ENCODE data around the gene SLC37A1. TPM values are rescaled to one million over a fixed set of nuclear protein-coding genes. Genes with fewer than 3 reads are reported as not detected.
A peak's percentile ranks its signal among the peaks of the same experiment; 100 is the strongest.
"Not testable (repeated sequence)": the region's sequence is repeated elsewhere in the genome, so short reads cannot be mapped to it uniquely, and the experiment has no call there.

Gene SLC37A1
- total RNA-seq, 1 experiment from 2014 or later: 4.3 TPM

DNA sequence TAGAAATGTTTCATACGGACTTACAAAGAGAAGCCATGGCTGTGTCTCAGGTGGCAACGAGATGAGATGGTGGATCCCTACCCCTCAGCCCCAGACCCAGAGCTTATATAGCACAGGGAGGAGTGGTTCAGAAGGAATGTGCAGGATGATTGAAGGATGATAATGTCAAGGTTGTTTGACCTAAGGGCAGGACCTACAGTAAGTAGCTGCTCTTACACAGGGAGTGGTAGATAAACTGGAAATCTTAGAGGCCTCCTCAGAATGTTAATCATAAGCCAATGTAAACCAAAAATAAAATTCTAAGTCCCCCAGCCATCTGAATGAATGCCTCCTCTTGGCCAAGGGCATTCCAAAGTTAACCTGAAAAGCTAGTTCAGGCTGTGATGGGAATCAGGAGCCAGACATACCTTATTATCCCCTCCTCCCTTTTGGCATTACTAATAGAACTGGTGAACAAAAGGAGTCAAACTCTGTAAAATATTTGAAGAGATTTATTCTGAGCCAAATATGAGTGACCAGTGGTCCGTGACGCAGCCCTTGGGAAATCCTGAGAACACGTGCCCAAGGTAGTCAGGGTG, 94.0 kb downstream of the SLC37A1 start:
- in situ Hi-C loops (cut with HindIII; ENCODE audit: low pct_unique_long_range_greater_than_20kb, low sequenced_read_pairs): no loop called here
- no peak for DNase-seq (ENCODE audit: low read depth, low spot score)

DNA sequence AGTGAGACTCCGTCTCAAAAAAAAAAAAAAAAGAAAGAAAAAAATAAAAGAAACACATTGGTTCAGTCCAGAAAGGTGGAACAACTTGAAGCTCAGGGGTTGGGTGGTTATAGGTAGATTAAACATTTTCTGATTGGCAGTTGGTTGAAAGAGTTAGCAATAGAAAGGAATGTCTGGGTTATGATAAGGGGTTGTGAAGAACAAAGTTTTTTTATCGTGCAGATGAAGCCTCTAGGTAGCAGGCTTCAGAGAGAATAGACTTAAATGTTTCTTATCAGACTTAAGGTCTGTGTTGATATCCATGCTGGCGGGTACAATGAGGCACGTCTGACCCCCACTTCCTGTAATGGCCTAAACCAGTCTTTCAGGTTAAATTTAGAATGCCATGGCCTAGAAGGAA, 94.8 kb downstream of the SLC37A1 start:
- DNase-seq (ENCODE audit: low read depth, low spot score): no peak
- in situ Hi-C loops (cut with HindIII; ENCODE audit: low pct_unique_long_range_greater_than_20kb, low sequenced_read_pairs): no loop called here

- in situ Hi-C loops (cut with HindIII; ENCODE audit: low pct_unique_long_range_greater_than_20kb, low sequenced_read_pairs): no loop called here
- DNase-seq (ENCODE audit: low read depth, low spot score): peak; percentile 38
Observed at GRCh38 chr21:42609811-42610210, 96.2 kb downstream of the SLC37A1 start.

DNA sequence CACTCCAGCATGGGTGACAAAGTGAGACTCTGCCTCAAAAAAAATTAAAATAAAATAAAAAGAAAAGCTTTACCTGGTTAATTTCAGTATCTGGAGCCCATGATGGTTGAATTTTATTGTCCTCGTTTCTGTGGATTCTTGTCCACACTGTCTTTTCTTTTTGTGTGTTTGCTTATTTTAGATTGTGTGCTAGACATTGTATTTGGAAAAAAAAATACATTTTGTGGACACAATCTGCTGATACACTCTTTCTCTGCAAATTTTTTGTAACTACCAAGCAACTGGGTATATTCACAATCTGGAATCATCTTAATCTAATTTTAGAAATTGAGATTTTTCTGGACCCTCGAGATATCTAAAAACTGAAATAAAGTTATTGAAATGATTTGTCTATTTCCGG, 98.2 kb downstream of the SLC37A1 start:
- in situ Hi-C loops (cut with HindIII; ENCODE audit: low pct_unique_long_range_greater_than_20kb, low sequenced_read_pairs): no loop called here
- DNase-seq (ENCODE audit: low read depth, low spot score): no peak

GRCh38 chr21:42612390-42612789, 98.7 kb downstream of the SLC37A1 start:
- in situ Hi-C loops (cut with HindIII; ENCODE audit: low pct_unique_long_range_greater_than_20kb, low sequenced_read_pairs): no loop called here
- DNase-seq (ENCODE audit: low read depth, low spot score): no peak

GRCh38 chr21:42613756-42614155, 100.1 kb downstream of the SLC37A1 start:
- in situ Hi-C loops (cut with HindIII; ENCODE audit: low pct_unique_long_range_greater_than_20kb, low sequenced_read_pairs): no loop called here
- DNase-seq (ENCODE audit: low read depth, low spot score): no peak

DNA sequence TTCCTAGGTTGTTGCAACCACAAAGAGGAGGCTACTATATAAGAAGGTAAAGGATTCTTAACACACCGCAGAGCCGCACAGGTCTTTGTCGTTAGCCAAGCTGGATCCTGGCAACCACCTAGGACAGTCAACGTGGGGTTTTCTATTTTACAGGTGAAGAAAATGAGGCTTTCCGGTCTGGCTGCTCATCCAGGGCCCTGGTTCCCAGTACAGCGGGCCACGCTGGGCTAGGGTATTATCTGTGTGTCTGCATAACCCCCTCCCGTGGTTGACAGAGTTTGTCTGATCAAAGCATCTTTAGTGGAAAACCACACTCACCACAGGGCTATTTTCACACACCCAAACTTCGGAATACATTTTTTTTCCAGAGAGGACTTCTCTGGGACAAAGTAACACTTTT, 100.7 kb downstream of the SLC37A1 start:
- no peak for DNase-seq (ENCODE audit: low read depth, low spot score)
- in situ Hi-C loops (cut with HindIII; ENCODE audit: low pct_unique_long_range_greater_than_20kb, low sequenced_read_pairs): no loop called here

DNA sequence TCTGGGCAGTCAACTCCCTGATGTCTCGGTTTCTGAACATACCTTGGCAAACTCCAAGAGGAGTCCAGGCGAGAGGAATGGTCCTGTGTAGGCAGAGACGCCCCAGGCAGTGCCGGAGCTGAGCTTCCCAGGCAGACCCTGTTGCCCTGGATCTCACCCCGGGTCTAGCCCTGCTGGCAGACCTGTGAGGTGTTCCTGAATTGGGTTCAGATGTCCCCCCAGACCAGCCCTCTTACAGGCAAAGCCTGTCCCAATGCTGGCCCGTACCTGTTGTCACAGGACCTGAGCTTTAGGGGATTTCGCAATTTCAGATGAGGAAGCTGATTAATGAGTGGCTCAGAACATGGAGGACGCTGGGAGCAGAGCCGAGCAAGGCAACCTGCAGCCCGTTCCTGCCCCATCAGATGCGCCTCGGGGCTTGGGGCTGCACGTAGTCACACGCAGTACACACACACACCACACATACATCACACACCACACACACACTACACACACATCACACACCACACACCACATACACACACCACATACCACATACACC, 101.2 kb downstream of the SLC37A1 start:
- peak; percentile 12 for DNase-seq (ENCODE audit: low read depth, low spot score)
- in situ Hi-C loops (cut with HindIII; ENCODE audit: low pct_unique_long_range_greater_than_20kb, low sequenced_read_pairs): no loop called here

DNA sequence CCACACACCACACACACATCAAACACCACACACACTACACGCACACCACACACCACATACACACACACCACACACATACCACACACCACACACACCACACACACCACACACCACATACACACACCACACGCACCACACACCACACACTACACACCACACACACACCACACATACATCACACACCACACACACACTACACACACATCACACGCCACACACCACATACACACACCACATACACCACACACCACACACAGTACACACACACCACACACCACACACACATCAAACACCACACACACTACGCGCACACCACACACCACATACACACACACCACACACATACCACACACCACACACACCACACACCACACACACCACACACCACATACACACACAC, 101.7 kb downstream of the SLC37A1 start:
- in situ Hi-C loops (cut with HindIII; ENCODE audit: low pct_unique_long_range_greater_than_20kb, low sequenced_read_pairs); DNase-seq (ENCODE audit: low read depth, low spot score): not testable (repeated sequence)

DNA sequence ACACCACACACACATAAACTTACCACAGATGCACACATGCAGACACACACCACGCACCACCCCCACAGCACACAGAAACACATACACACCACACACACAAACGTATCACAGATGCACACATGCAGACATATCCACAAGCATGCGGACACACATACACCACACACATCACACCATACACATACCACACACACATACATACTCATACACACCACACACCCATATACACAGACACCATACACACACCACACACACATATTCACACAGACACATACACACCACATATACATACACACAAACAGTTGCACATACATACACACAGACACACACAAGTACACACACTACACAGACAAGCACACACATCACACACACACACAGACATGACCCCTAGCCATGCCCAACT, 102.3 kb downstream of the SLC37A1 start:
- no peak for DNase-seq (ENCODE audit: low read depth, low spot score)
- in situ Hi-C loops (cut with HindIII; ENCODE audit: low pct_unique_long_range_greater_than_20kb, low sequenced_read_pairs): no loop called here

- in situ Hi-C loops (cut with HindIII; ENCODE audit: low pct_unique_long_range_greater_than_20kb, low sequenced_read_pairs): no loop called here
- no peak for DNase-seq (ENCODE audit: low read depth, low spot score)
Observed at GRCh38 chr21:42616446-42616845, 102.8 kb downstream of the SLC37A1 start.

DNA sequence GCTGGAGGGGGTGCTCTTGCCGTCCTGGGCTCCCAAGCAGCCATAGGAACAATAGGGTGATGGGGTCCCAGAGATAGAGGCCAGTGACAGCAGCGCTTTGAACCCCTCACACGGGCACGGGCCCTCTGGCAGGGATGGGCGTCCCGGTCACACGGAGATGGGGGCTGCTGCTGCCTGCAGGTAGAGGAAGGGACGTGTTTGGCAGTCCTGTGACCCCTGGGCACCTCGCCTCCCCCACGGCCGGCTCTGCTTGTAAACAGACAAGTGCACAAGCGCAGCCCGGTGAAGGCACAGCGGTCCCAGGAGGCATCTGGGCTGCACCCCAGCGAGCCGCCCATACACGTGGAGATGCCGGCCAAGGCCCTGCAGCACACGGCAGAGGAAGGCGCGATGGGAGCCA, 103.3 kb downstream of the SLC37A1 start:
- in situ Hi-C loops (cut with HindIII; ENCODE audit: low pct_unique_long_range_greater_than_20kb, low sequenced_read_pairs): no loop called here
- no peak for DNase-seq (ENCODE audit: low read depth, low spot score)

DNA sequence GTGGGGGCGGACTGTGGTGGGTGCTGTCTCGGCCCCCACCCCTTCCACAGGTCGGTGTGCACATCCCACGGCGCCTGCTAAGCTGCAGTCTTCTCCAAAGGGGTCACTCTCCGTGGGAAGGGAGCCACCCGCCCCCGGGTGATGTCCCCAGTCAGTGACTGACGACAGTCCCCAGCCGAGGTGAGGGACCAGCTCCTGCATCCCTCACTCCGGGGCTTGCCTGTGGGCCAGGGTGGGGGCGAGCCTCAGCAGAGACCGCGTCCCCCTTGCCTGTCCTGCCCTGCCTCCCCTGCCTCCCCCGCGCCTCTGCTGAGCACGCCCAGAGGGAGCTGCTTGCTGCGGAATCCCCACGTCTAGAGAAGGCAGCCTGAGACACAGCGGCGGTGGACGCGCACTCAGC, 103.8 kb downstream of the SLC37A1 start:
- in situ Hi-C loops (cut with HindIII; ENCODE audit: low pct_unique_long_range_greater_than_20kb, low sequenced_read_pairs): no loop called here
- DNase-seq (ENCODE audit: low read depth, low spot score): no peak

- no peak for DNase-seq (ENCODE audit: low read depth, low spot score)
- in situ Hi-C loops (cut with HindIII; ENCODE audit: low pct_unique_long_range_greater_than_20kb, low sequenced_read_pairs): no loop called here
Observed at GRCh38 chr21:42618707-42619102, 105.1 kb downstream of the SLC37A1 start.

DNA sequence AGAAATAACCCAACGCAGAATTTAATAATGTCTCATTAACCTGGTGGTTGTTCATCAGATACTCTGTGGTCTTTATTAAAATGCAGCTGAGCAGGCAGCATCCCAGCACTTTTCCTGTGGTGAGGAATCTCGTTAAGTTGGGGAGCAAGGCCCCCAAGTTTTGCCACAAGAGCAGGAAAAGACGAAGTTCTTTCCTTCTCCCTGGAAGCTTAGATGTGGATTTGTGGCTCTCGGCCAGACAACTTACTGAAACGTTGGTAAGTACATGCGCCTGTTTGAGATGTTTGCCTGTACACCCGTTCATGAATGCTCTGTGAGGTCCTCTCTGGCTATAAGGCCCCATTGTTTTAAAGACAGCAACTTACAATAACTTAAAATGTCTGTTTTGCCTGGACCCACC, 105.5 kb downstream of the SLC37A1 start:
- in situ Hi-C loops (cut with HindIII; ENCODE audit: low pct_unique_long_range_greater_than_20kb, low sequenced_read_pairs): no loop called here
- DNase-seq (ENCODE audit: low read depth, low spot score): no peak

- DNase-seq (ENCODE audit: low read depth, low spot score): no peak
- in situ Hi-C loops (cut with HindIII; ENCODE audit: low pct_unique_long_range_greater_than_20kb, low sequenced_read_pairs): no loop called here
Observed at GRCh38 chr21:42619841-42620240, 106.2 kb downstream of the SLC37A1 start.

DNA sequence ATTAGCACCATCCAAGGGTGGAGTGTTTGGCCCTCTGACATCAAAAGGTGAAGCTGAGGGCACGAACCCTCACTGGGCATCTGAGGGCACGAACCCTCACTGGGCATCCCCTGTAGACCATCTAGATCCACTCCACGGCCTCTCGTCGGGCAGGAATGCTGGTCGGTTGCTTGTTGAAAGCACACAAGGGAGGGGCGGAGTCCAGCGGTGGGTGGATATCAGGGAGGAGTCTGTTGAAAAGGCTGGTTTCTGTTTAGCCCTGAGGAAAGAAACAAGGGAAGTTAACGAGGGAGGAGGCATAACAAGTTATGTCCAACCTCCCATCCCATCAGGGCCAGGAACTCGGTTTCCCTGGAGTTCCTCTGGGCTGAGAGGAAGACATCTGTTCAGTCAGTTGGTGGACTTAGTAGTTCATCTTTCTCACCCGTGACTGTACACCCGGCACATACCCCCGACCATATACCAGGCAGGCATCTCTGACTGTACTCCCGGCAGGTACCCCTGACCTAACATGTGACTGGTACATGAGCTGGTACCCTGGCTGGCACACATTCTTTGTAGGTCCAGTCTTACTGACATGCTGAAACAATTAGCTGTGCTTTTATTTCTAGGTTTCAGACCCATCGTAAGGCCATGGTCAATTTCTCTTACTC, 107.6 kb downstream of the SLC37A1 start:
- no peak for DNase-seq (ENCODE audit: low read depth, low spot score)
- in situ Hi-C loops (cut with HindIII; ENCODE audit: low pct_unique_long_range_greater_than_20kb, low sequenced_read_pairs): no loop called here

GRCh38 chr21:42621819-42622177, 108.1 kb downstream of the SLC37A1 start:
- peak; percentile 5 for DNase-seq (ENCODE audit: low read depth, low spot score)
- in situ Hi-C loops (cut with HindIII; ENCODE audit: low pct_unique_long_range_greater_than_20kb, low sequenced_read_pairs): no loop called here

DNA sequence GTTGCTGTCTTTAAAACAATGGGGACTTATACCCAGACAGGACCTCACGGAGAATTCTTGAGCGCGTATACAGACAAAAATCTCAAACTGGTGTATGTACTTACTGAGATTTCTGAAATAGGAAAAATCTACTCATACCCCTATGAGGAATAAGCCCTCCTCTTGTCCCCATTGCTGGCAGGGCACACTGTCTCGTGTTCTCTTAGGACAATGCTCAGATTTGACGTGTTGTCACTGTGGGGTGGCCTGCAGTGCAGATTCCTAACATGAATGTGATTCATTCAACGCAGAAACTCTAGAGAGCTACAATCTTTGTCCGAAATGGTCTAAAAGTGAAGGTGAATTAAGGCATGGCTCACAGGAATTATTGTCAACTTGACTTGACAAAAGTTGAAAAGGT, 108.6 kb downstream of the SLC37A1 start:
- no peak for DNase-seq (ENCODE audit: low read depth, low spot score)
- in situ Hi-C loops (cut with HindIII; ENCODE audit: low pct_unique_long_range_greater_than_20kb, low sequenced_read_pairs): no loop called here

All from SK-MEL-5 (cell line).